A204.1 (cell line): ENCODE data around the gene LAG3.

Source experiments
- FAIRE-seq: peaks from 2 replicates; lab custom pipeline; 2012; peaks lifted over from hg19 to GRCh38; lab: Jason Lieb, UNC

Gene LAG3

GRCh38 chr12:6753772-6754356, 18.5 kb upstream of the LAG3 start:
- FAIRE-seq = no peak

GRCh38 chr12:6754411-6754810, 17.9 kb upstream of the LAG3 start:
- no peak for FAIRE-seq

GRCh38 chr12:6757028-6757690, 15.2 kb upstream of the LAG3 start:
- FAIRE-seq = no peak

GRCh38 chr12:6758506-6759095, 13.7 kb upstream of the LAG3 start:
- FAIRE-seq = no peak

GRCh38 chr12:6759741-6760140, 12.6 kb upstream of the LAG3 start:
- FAIRE-seq = no peak

- no peak for FAIRE-seq
These were observed 8.9 kb upstream of the LAG3 start for GRCh38 chr12:6763380-6763779.

- FAIRE-seq = peak; percentile 100
These were observed 8.1 kb upstream of the LAG3 start for GRCh38 chr12:6764011-6764828.

GRCh38 chr12:6765048-6765633, 7.2 kb upstream of the LAG3 start:
- FAIRE-seq = no peak

GRCh38 chr12:6765634-6766581, 6.4 kb upstream of the LAG3 start, which contains the start of gene PTMS:
Gene PTMS, plus strand, starts transcription at chr12:6766363. Its CDS starts 343 bp downstream, at chr12:6766706.
- FAIRE-seq = peak; percentile 96

GRCh38 chr12:6766651-6767349, 5.5 kb upstream of the LAG3 start:
- no peak for FAIRE-seq

GRCh38 chr12:6767353-6768319, 4.7 kb upstream of the LAG3 start:
- FAIRE-seq = no peak

GRCh38 chr12:6768437-6768914, 3.8 kb upstream of the LAG3 start:
- no peak for FAIRE-seq

- FAIRE-seq = no peak
These were observed 3.3 kb upstream of the LAG3 start for GRCh38 chr12:6768990-6769389.

GRCh38 chr12:6769666-6770065, 2.7 kb upstream of the LAG3 start:
- FAIRE-seq = no peak

- FAIRE-seq = no peak
These were observed 2.2 kb upstream of the LAG3 start for GRCh38 chr12:6770094-6770493.

- no peak for FAIRE-seq
These were observed 1.7 kb upstream of the LAG3 start for GRCh38 chr12:6770600-6770999.

GRCh38 chr12:6771091-6771495, 1.2 kb upstream of the LAG3 start:
- no peak for FAIRE-seq

GRCh38 chr12:6771509-6772330, 600 bp upstream of the LAG3 start:
- FAIRE-seq = no peak
